SK-N-MC (cell line): ENCODE results near the gene MAGEL2.

Experiments
- DNase-seq: peaks from one replicate; pipeline ENCODE4 v3.0.0-alpha.2; 2011; ENCODE audit warnings: low read depth, low spot score
- H3K27ac ChIP-seq: fragments of 200-600 bp; sonication (generic); 2 replicates; pipeline ENCODE4 v1.5.1; 2016; ENCODE audit warnings: mixed run types
- H3K36me3 ChIP-seq: fragments of 200-600 bp; sonication (generic); 2 replicates; pipeline ENCODE4 v1.6.1; 2017; ENCODE audit warnings: antibody characterized with exemption, low read length, mixed read lengths; ENCODE audit not compliant: insufficient read depth
- H3K4me3 ChIP-seq: fragments of 200-600 bp; sonication (generic); 2 replicates; pipeline ENCODE4 v1.5.1; 2016
- H3K9ac ChIP-seq: fragments of 200-600 bp; sonication (generic); 2 replicates; pipeline ENCODE4 v1.8.0; 2017; ENCODE audit warnings: mixed run types, mixed read lengths; ENCODE audit not compliant: insufficient read length
- H3K9me3 ChIP-seq: fragments of 200-600 bp; sonication (generic); 2 replicates; pipeline ENCODE4 v1.6.1; 2017; ENCODE audit warnings: low read depth, mild to moderate bottlenecking, antibody characterized with exemption, low read length, moderate library complexity, mixed read lengths
- EZH2 ChIP-seq: fragments of 200-600 bp; sonication (generic); IDR thresholded peaks from one replicate; pipeline ENCODE4 v1.6.1; 2017; ENCODE audit warnings: antibody characterized with exemption
- FOXP2 ChIP-seq: optimal IDR thresholded peaks from 2 replicates; pipeline ENCODE3; 2011; ENCODE audit warnings: mild to moderate bottlenecking, moderate library complexity; ENCODE audit not compliant: insufficient read depth; ENCODE audit errors: extremely low read length, control extremely low read depth
- POLR2AphosphoS5 ChIP-seq: IDR thresholded peaks from 2 replicates; pipeline ENCODE4 v1.6.1; 2012; ENCODE audit warnings: mild to moderate bottlenecking, low read depth, low read length, borderline replicate concordance

Gene MAGEL2

DNA sequence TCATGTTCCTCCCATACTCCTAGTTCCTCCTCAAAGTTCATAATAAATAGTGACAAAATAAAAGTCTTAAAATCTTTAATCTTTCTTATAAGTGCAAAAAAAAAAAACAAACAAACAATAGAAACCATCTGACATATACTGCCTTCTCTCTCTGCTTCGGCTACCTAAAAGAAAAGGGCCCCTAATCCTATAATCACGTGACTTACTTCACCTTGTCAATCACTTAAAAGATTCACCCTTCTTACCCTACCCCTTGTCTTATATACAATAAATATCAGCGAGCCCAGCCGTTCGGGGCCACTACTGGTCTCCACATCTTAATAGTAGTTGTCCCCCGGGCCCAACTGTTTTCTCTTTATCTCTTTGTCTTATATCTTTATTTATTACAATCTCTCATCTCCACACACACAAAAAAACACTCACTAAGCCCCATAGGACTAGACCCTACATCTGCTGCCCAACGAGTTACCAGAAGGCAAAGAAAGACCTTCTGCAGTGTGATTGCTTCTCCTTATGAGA is 53.4 kb downstream of the MAGEL2 start:
- Histone ChIP-seq H3K4me3 (no peak overlapping the region), H3K9me3 (no peaks in the 10 kb centered on the region), H3K27ac (no peak overlapping the region), H3K9ac (no peak overlapping the region), H3K36me3 (no peaks in the 10 kb centered on the region)
- DNase-seq: no peak
- TF ChIP-seq POLR2AphosphoS5: no peak
- no peak for TF ChIP-seq FOXP2
- TF ChIP-seq EZH2: no peak
